IMR-90 (cell line): Measurements from ENCODE around the gene GGNBP2. TPM values are rescaled to one million over a fixed set of nuclear protein-coding genes. Genes with fewer than 3 reads are reported as not detected.

Experiments
- ATAC-seq: fragments of 200-7000 bp; cut with Tn5 transposase; 2 replicates; pipeline ENCODE4 v1.9.1; 2020; ENCODE audit warnings: low read depth, mild to moderate bottlenecking, moderate library complexity
- BruUV-seq: library from RNA; stranded (reverse); fragments of 400-500 nt; replicated peaks from 2 replicates; lab custom pipeline; 2021; lab: Mats Ljungman, UMichigan
- CTCF ChIA-PET: fragments of 300-600 bp; formaldehyde crosslinking; extraction: SDS; loops from one replicate; lab custom pipeline; 2021; ENCODE audit warnings: antibody characterized with exemption; lab: Yijun Ruan, JAX
- POLR2A ChIA-PET: fragments of 300-600 bp; sonication (Branson Sonifier 250); formaldehyde crosslinking; loops from one replicate; lab custom pipeline; 2022; ENCODE audit warnings: antibody characterized with exemption; ENCODE audit not compliant: unreplicated experiment; lab: Charles Lee
- DNase-seq: peaks from one replicate; pipeline ENCODE4 v3.0.0; 2013
- H2AFZ ChIP-seq: replicated peaks from 2 replicates; pipeline ENCODE3; 2013; ENCODE audit warnings: low read length, mild to moderate bottlenecking; ENCODE audit not compliant: poor library complexity
- H2AK5ac ChIP-seq: 2 replicates; pipeline ENCODE4 v1.6.1; 2013; ENCODE audit warnings: low read depth, low read length, inconsistent platforms
- H2AK9ac ChIP-seq: replicated peaks from 2 replicates; pipeline ENCODE3; 2013; ENCODE audit warnings: mild to moderate bottlenecking, low read depth, low read length, moderate library complexity; ENCODE audit not compliant: poor library complexity
- H2BK120ac ChIP-seq: 2 replicates; pipeline ENCODE4 v1.6.1; 2013; ENCODE audit warnings: low read depth, low read length, inconsistent platforms
- H2BK15ac ChIP-seq: 3 replicates; pipeline ENCODE4 v1.6.1; 2013; ENCODE audit warnings: low read depth, low read length, inconsistent platforms
- H2BK20ac ChIP-seq: 2 replicates; pipeline ENCODE4 v1.6.1; 2013; ENCODE audit warnings: low read depth, mild to moderate bottlenecking, inconsistent platforms, low read length, moderate library complexity
- H2BK5ac ChIP-seq: 2 replicates; pipeline ENCODE4 v1.6.1; 2013; ENCODE audit warnings: mild to moderate bottlenecking, low read depth, low read length, inconsistent platforms; ENCODE audit not compliant: poor library complexity, severe bottlenecking
- H3K14ac ChIP-seq: replicated peaks from 2 replicates; pipeline ENCODE4 v1.6.1; 2013; ENCODE audit warnings: low read depth, low read length, inconsistent platforms
- H3K18ac ChIP-seq: 2 replicates; pipeline ENCODE4 v1.6.1; 2013; ENCODE audit warnings: low read depth, low read length, control low read depth
- H3K23ac ChIP-seq: 2 replicates; pipeline ENCODE4 v1.6.1; 2013; ENCODE audit warnings: low read depth, low read length, inconsistent platforms
- H3K27ac ChIP-seq: 2 replicates; pipeline ENCODE4 v1.5.1; 2013; ENCODE audit warnings: mild to moderate bottlenecking, control low read depth, low read length; ENCODE audit not compliant: insufficient read depth
- H3K27me3 ChIP-seq: 2 replicates; pipeline ENCODE4 v1.6.1; 2013; ENCODE audit warnings: low read length; ENCODE audit not compliant: control insufficient read depth, insufficient read depth
- H3K36me3 ChIP-seq: 2 replicates; pipeline ENCODE4 v1.6.1; 2013; ENCODE audit warnings: low read length, mixed read lengths; ENCODE audit not compliant: control insufficient read depth, insufficient read depth
- H3K4ac ChIP-seq: 2 replicates; pipeline ENCODE4 v1.6.1; 2013; ENCODE audit warnings: low read depth, low read length, inconsistent platforms
- H3K4me1 ChIP-seq: 2 replicates; pipeline ENCODE4 v1.6.1; 2013; ENCODE audit warnings: low read length, mixed read lengths; ENCODE audit not compliant: control insufficient read depth, insufficient read depth
- H3K4me2 ChIP-seq: 2 replicates; pipeline ENCODE4 v1.6.1; 2013; ENCODE audit warnings: low read depth, mild to moderate bottlenecking, control low read depth, low read length, moderate library complexity
- H3K4me3 ChIP-seq: 2 replicates; pipeline ENCODE4 v1.5.1; 2013; ENCODE audit warnings: low read depth, mild to moderate bottlenecking, control low read depth, low read length, moderate library complexity; ENCODE audit not compliant: insufficient read depth
- H3K56ac ChIP-seq: 2 replicates; pipeline ENCODE4 v1.6.1; 2013; ENCODE audit warnings: low read length, inconsistent platforms; ENCODE audit not compliant: insufficient read depth; ENCODE audit errors: extremely low read depth
- H3K79me1 ChIP-seq, 2 experiments: 2 replicates each; pipeline ENCODE4 v1.6.1; 2013; ENCODE audit warnings: low read length in 2 of 2, inconsistent platforms in 1 of 2, low read depth in 1 of 2
- H3K9ac ChIP-seq: 2 replicates; pipeline ENCODE4 v1.6.1; 2013; ENCODE audit warnings: low read depth, low read length, control low read depth
- H3K9me1 ChIP-seq: 2 replicates; pipeline ENCODE4 v1.6.1; 2013; ENCODE audit warnings: low read length, inconsistent platforms; ENCODE audit not compliant: insufficient read depth
- H3K9me3 ChIP-seq: 2 replicates; pipeline ENCODE4 v1.6.1; 2013; ENCODE audit warnings: low read length; ENCODE audit not compliant: control insufficient read depth, insufficient read depth
- H4K20me1 ChIP-seq: 2 replicates; pipeline ENCODE4 v1.6.1; 2013; ENCODE audit warnings: low read length, inconsistent platforms; ENCODE audit not compliant: insufficient read depth
- H4K5ac ChIP-seq: 2 replicates; pipeline ENCODE4 v1.6.1; 2013; ENCODE audit warnings: mild to moderate bottlenecking, low read depth, low read length, control low read depth
- H4K8ac ChIP-seq, 2 experiments: 2 replicates each; pipeline ENCODE4 v1.6.1; 2013; ENCODE audit warnings: low read depth in 2 of 2, low read length in 2 of 2, control low read depth in 1 of 2, inconsistent platforms in 1 of 2
- H4K91ac ChIP-seq: 2 replicates; pipeline ENCODE4 v1.6.1; 2013; ENCODE audit warnings: low read depth, low read length, inconsistent platforms; ENCODE audit not compliant: insufficient read depth
- BHLHE40 ChIP-seq: fragments of 150-350 bp; IDR thresholded peaks from 2 replicates; pipeline ENCODE4 v1.6.1; 2016; ENCODE audit warnings: mild to moderate bottlenecking, low read depth, low read length
- CEBPB ChIP-seq: IDR thresholded peaks from 2 replicates; pipeline ENCODE4 v1.6.1; 2012; ENCODE audit warnings: low read depth, low read length, improper control_type of control experiment
- CHD1 ChIP-seq: IDR thresholded peaks from 2 replicates; pipeline ENCODE4 v1.6.1; 2012; ENCODE audit warnings: low read depth, low read length, improper control_type of control experiment
- FOS ChIP-seq: fragments of 150-350 bp; IDR thresholded peaks from 2 replicates; pipeline ENCODE4 v1.6.1; 2016; ENCODE audit warnings: low read depth, low read length
- MAFK ChIP-seq: IDR thresholded peaks from 2 replicates; pipeline ENCODE4 v1.6.1; 2012; ENCODE audit warnings: low read depth, low read length, improper control_type of control experiment
- MAZ ChIP-seq: IDR thresholded peaks from 2 replicates; pipeline ENCODE4 v1.6.1; 2012; ENCODE audit warnings: low read depth, mild to moderate bottlenecking, low read length, improper control_type of control experiment, moderate library complexity, borderline replicate concordance
- MXI1 ChIP-seq: IDR thresholded peaks from 2 replicates; pipeline ENCODE4 v1.6.1; 2012; ENCODE audit warnings: low read depth, mild to moderate bottlenecking, low read length, moderate library complexity, borderline replicate concordance
- NFE2L2 ChIP-seq: fragments of 150-350 bp; IDR thresholded peaks from 2 replicates; pipeline ENCODE4 v1.6.1; 2016; ENCODE audit warnings: low read depth, mild to moderate bottlenecking, low read length
- POLR2A ChIP-seq: IDR thresholded peaks from 2 replicates; pipeline ENCODE4 v1.6.1; 2012; ENCODE audit warnings: mild to moderate bottlenecking, low read depth, low read length
- RAD21 ChIP-seq: IDR thresholded peaks from 2 replicates; pipeline ENCODE4 v1.6.1; 2012; ENCODE audit warnings: low read length, improper control_type of control experiment
- RCOR1 ChIP-seq: IDR thresholded peaks from 2 replicates; pipeline ENCODE4 v1.6.1; 2012; ENCODE audit warnings: mild to moderate bottlenecking, low read length, improper control_type of control experiment; ENCODE audit not compliant: insufficient replicate concordance
- RFX5 ChIP-seq: IDR thresholded peaks from 2 replicates; pipeline ENCODE4 v1.8.0; 2012; ENCODE audit warnings: low read depth, mild to moderate bottlenecking, low read length, moderate library complexity
- SMC3 ChIP-seq: fragments of 150-350 bp; IDR thresholded peaks from 2 replicates; pipeline ENCODE4 v1.6.1; 2016; ENCODE audit warnings: low read depth, mild to moderate bottlenecking, antibody characterized with exemption, low read length, moderate library complexity
- WGBS, 2 experiments: methylation state at CpG; one replicate each; pipeline versions ENCODE4 v1.1.5 to v1.1.7; 2013; ENCODE audit warnings: missing lambda C conversion rate in 2 of 2; ENCODE audit not compliant: insufficient read length in 1 of 2; ENCODE audit errors: extremely low coverage in 2 of 2; 5-methylcytosine and 5-hydroxymethylcytosine counted together
- dilution Hi-C: fragments of 300-500 bp; cut with HindIII; formaldehyde crosslinking; loops from one replicate; pipeline ENCODE4 v1.14.3; 2018; ENCODE audit warnings: low sequenced_read_pairs; ENCODE audit not compliant: unreplicated experiment
- in situ Hi-C: fragments of 300-500 bp; cut with MboI; formaldehyde crosslinking; loops from 3 replicates; pipeline ENCODE4 v1.14.3; 2019; ENCODE audit warnings: low sequenced_read_pairs, inconsistent platforms, mixed read lengths
- intact Hi-C: fragments of 100-400 bp; cut with micrococcal nuclease; formaldehyde crosslinking; loops from 2 replicates; pipeline ENCODE4 v1.10.0; 2022
- polyA plus RNA-seq, 3 experiments: library from polyadenylated mRNA; depleted of rRNA; stranded (reverse); fragments of >200 nt; gene quantifications; 2 replicates each; pipeline ENCODE4 v1.2.3, GENCODE V29; 2012; ENCODE audit warnings: low replicate concordance in 1 of 3
- total RNA-seq: library from RNA; depleted of rRNA; stranded (reverse); fragments of >200 nt; gene quantifications from 2 replicates; pipeline ENCODE4 v1.2.3, GENCODE V29; 2012
- TF ChIP-seq, protein P1 (sequence below): fragments of 150-350 bp; IDR thresholded peaks from 2 replicates; pipeline ENCODE4 v1.6.1; 2017; ENCODE audit warnings: mild to moderate bottlenecking, antibody characterized with exemption, low read length, low read depth
- TF ChIP-seq, protein P2 (sequence below): fragments of 150-350 bp; IDR thresholded peaks from 2 replicates; pipeline ENCODE4 v1.6.1; 2016; ENCODE audit warnings: low read depth, mild to moderate bottlenecking, low read length, moderate library complexity, borderline replicate concordance

The GGNBP2 gene
- total and polyA plus RNA-seq, 2 of the 4 experiments (the other 2 are of a cell fraction): 40.7 to 56.2 TPM

DNA sequence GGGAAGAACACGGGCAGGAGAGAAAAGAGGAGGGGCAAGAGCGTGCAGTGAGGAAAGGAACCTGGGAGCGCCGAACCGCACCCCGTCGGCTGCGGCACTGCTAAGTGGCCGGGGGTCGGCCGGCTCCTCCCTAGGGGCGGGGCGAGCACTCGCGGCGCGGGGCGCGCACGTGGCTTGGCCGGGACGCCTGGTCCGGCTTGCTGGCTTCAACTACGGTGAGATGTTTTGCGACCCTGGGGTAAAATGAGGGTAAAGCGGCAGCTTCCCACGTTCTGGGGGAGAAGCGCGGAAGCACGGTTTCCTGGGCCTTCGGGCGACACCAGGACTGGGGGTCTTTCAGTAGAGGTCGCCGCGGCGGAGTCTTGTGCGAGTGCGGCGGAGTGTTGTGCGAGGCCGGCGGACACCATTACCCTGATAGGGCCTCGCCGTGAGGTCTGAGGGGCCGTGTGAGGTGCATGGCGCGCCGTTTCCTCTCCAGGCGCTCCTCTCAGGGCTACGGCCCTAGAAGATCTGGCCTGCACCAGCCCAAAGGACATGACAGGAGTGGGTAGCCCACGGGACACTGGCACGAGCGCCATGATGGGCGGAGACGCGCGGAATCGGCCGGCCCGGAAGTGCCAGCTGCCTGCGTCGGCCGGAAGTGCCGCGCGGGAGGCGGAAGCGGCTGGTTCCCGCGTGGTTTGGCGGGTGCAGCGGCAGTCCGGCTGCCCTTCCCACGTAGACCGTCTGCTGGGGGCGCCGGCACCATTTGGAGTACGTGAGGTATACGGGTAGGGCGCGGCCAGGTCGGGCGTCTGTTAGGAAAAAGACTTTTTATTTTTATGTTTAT, 9.7 kb upstream of the GGNBP2 start, which contains the start of the genes MYO19 and PIGW:
Gene MYO19 (minus strand): TSS at position 29 of the 829 bp plus-strand sequence. CDS start 2,330 bp downstream, outside the sequence.
Gene PIGW (plus strand): TSS at position 148 of the 829 bp plus-strand sequence. CDS start 2,115 bp downstream, outside the sequence.
- H2BK20ac ChIP-seq: no peak within 1 kb of the TSS
- no peak within 1 kb of the TSS; the same call in 2 of the 3 replicates for H2BK15ac ChIP-seq
- peaks cover 33 to 55% of the 10 kb centered on the region in 2 experiments for H3K79me1 ChIP-seq
- peak within 1 kb of the TSS; percentile 96 to 98 for H4K8ac ChIP-seq
- H3K4me2 ChIP-seq: peak within 1 kb of the TSS; percentile 85
- H4K20me1 ChIP-seq: no peaks in the 10 kb centered on the region; the same call in 1 of the 2 replicates
- TF ChIP-seq RFX5 (no peak), RAD21 (no peak), CEBPB (no peak), FOS (0 out of 2 replicates have a peak, but pooled peaks have one; percentile 6), CHD1 (no peak), BHLHE40 (peak; percentile 76), MAFK (no peak), MAZ (peak; percentile 62; the same call in 1 of the 2 replicates), NFE2L2 (no peak), POLR2A (peak; percentile 89), MXI1 (peak; percentile 98), RCOR1 (no peak), SMC3 (no peak)
- TF ChIP-seq, protein P1, sequence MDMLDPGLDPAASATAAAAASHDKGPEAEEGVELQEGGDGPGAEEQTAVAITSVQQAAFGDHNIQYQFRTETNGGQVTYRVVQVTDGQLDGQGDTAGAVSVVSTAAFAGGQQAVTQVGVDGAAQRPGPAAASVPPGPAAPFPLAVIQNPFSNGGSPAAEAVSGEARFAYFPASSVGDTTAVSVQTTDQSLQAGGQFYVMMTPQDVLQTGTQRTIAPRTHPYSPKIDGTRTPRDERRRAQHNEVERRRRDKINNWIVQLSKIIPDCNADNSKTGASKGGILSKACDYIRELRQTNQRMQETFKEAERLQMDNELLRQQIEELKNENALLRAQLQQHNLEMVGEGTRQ: peak; percentile 68
- TF ChIP-seq, protein P2, sequence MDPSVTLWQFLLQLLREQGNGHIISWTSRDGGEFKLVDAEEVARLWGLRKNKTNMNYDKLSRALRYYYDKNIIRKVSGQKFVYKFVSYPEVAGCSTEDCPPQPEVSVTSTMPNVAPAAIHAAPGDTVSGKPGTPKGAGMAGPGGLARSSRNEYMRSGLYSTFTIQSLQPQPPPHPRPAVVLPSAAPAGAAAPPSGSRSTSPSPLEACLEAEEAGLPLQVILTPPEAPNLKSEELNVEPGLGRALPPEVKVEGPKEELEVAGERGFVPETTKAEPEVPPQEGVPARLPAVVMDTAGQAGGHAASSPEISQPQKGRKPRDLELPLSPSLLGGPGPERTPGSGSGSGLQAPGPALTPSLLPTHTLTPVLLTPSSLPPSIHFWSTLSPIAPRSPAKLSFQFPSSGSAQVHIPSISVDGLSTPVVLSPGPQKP: no peak
- peaks cover 5% of the 10 kb centered on the region for H3K4me1 ChIP-seq
- peak within 1 kb of the TSS; percentile 39; the same call in 1 of the 2 replicates for H3K18ac ChIP-seq
- H3K14ac ChIP-seq: peak within 1 kb of the TSS; percentile 97
- peaks cover 16% of the 10 kb centered on the region for H3K36me3 ChIP-seq
- peak; percentile 85 for DNase-seq
- WGBS, 2 experiments: 1% methylated on average over 34 of the region's 83 CpGs; no CpG with 5 or more reads in 1 of the 2 experiments
- peak within 1 kb of the TSS; percentile 84 for H3K4me3 ChIP-seq
- peak within 1 kb of the TSS; percentile 81 for H4K5ac ChIP-seq
- peak within 1 kb of the TSS; percentile 93 for H3K27ac ChIP-seq
- ChIA-PET CTCF (no interaction called here), POLR2A (interaction anchor here (0.6 kb wide), 1 partner anchor 790 kb away, joined by 5 read pairs; no protein-coding TSS in a partner anchor)
- peak within 1 kb of the TSS; percentile 89 for H3K9ac ChIP-seq
- peak within 1 kb of the TSS; percentile 98 for H3K4ac ChIP-seq
- H3K27me3 ChIP-seq: no peaks in the 10 kb centered on the region
- H3K9me3 ChIP-seq: no peaks in the 10 kb centered on the region
- intact Hi-C loops: loop anchor here (1.0 to 2.0 kb wide), 2 partner anchors 9 to 38 kb away; partner anchors contain the start of gene GGNBP2
- peak within 1 kb of the TSS; percentile 77 for H2BK5ac ChIP-seq
- H2AK5ac ChIP-seq: peak within 1 kb of the TSS; percentile 98
- dilution Hi-C loops: no loop called here
- TSS peak; percentile 36 for BruUV-seq
- peak within 1 kb of the TSS; percentile 94 for H4K91ac ChIP-seq
- peak within 1 kb of the TSS; percentile 38 for H2BK120ac ChIP-seq
- peak within 1 kb of the TSS; percentile 99 for H2AFZ ChIP-seq
- peak within 1 kb of the TSS; percentile 99 for H2AK9ac ChIP-seq
- H3K9me1 ChIP-seq: peaks cover 11% of the 10 kb centered on the region; the same call in 1 of the 2 replicates
- peak within 1 kb of the TSS; percentile 92 for H3K56ac ChIP-seq
- in situ Hi-C loops: no loop called here
- peak within 1 kb of the TSS; percentile 98 for H3K23ac ChIP-seq
- ATAC-seq: peak; percentile 91
